Kidney (tissue), 14 donors: ENCODE data around the gene GCAT. TPM values are rescaled to one million over a fixed set of nuclear protein-coding genes. Genes with fewer than 3 reads are reported as not detected.
A peak's percentile ranks its signal among the peaks of the same experiment; 100 is the strongest.

Source experiments
- DNase-seq, 5 donors: peaks; one replicate each; pipeline ENCODE4 v3.0.0-alpha.2; 2013 to 2020
- FAIRE-seq: peaks from 2 replicates; lab custom pipeline; 2012; peaks lifted over from hg19 to GRCh38; lab: Jason Lieb, UNC
- H3K27ac ChIP-seq, 2 donors: one replicate each; pipeline ENCODE4 v1.7.0; 2013; ENCODE audit warnings: low read depth in 2 of 2, low read length in 2 of 2, inconsistent platforms in 1 of 2
- H3K27me3 ChIP-seq: one replicate; pipeline ENCODE4 v1.7.1; 2013; ENCODE audit warnings: low read length, inconsistent platforms; ENCODE audit not compliant: control insufficient read depth, insufficient read depth
- H3K36me3 ChIP-seq, 3 donors: one replicate each; pipeline versions ENCODE4 v1.7.0 to v1.7.1; 2013; ENCODE audit warnings: low read length in 3 of 3, control low read depth in 1 of 3, inconsistent platforms in 1 of 3; ENCODE audit not compliant: insufficient read depth in 3 of 3, control insufficient read depth in 2 of 3
- H3K4me1 ChIP-seq, 3 donors: one replicate each; pipeline versions ENCODE4 v1.7.0 to v1.7.1; 2013; ENCODE audit warnings: low read length in 3 of 3, inconsistent platforms in 1 of 3, low read depth in 1 of 3; ENCODE audit not compliant: control insufficient read depth in 2 of 3, insufficient read depth in 2 of 3
- H3K4me3 ChIP-seq, 3 donors: one replicate each; pipeline versions ENCODE4 v1.7.0 to v1.8.1; 2013; ENCODE audit warnings: low read length in 3 of 3, control low read depth in 1 of 3, inconsistent platforms in 1 of 3
- H3K9ac ChIP-seq, 3 donors: one replicate each; pipeline versions ENCODE4 v1.7.0 to v1.7.1; 2013; ENCODE audit warnings: low read length in 3 of 3, control low read depth in 1 of 3, inconsistent platforms in 1 of 3
- H3K9me3 ChIP-seq, 3 donors: one replicate each; pipeline versions ENCODE4 v1.7.0 to v1.7.1; 2013; ENCODE audit warnings: low read length in 3 of 3, control low read depth in 1 of 3, inconsistent platforms in 1 of 3; ENCODE audit not compliant: control insufficient read depth in 2 of 3, insufficient read depth in 1 of 3
- CTCF ChIP-seq: IDR thresholded peaks from 3 replicates; pipeline ENCODE4 v1.5.1; 2012; ENCODE audit warnings: mild to moderate bottlenecking, moderate library complexity, borderline replicate concordance; ENCODE audit not compliant: insufficient read depth; ENCODE audit errors: extremely low read depth
- intact Hi-C: fragments of 100-400 bp; cut with DNase I; formaldehyde crosslinking; loops from one replicate; pipeline ENCODE4 v1.11.1; 2022
- polyA plus RNA-seq: library from polyadenylated mRNA; stranded (reverse); fragments of 350-450 nt; fragmentation: Illumina TruSeq; extraction: RNeasy Lipid Tissue Mini Kit (QIAGEN cat#74804); gene quantifications from one replicate; pipeline ENCODE4 v1.2.3, GENCODE V29; 2014; ENCODE audit warnings: low read depth, low replicate concordance; ENCODE audit not compliant: insufficient read depth
- total RNA-seq: library from RNA; stranded (reverse); fragmentation: NEBNext Ultra II Directional; extraction: Animal tissue kit (Norgen Biotek cat#: 25700); gene quantifications from one replicate; pipeline ENCODE4 v1.2.1, GENCODE V29; 2021
- donor health status: control.
- donor health status: control.
- donor health status: control.
- donor health status: control.
- donor health status: control.
- donor health status: DM: yes; HTN: yes; CAD: no.
- donor health status: Normal renal cell carcinoma (clear cell type).

GCAT gene
- total and polyA plus RNA-seq, 2 donors from 2014 or later, result 8.9 to 35.9 TPM

- Histone ChIP-seq H3K27ac (peak overlapping the region; percentile 71 to 85), H3K9me3 (no peaks in the 10 kb centered on the region), H3K27me3 (no peaks in the 10 kb centered on the region), H3K4me1 (peaks cover 0 to 9% (median 0%) of the 10 kb centered on the region in 3 donors), H3K9ac (peak overlapping the region in 1 of 3 donors; percentile 72), H3K36me3 (peaks cover 3 to 7% (median 3%) of the 10 kb centered on the region in 3 donors), H3K4me3 (peak overlapping the region; percentile 53 to 72 (median 72))
- no peak for FAIRE-seq
- no peak for TF ChIP-seq CTCF
- DNase-seq, result peak in 1 of 5 donors; percentile 43
- intact Hi-C loops, result no loop called here
These were observed 36.0 kb downstream of the GCAT start for GRCh38 chr22:37843741-37844089.

GRCh38 chr22:37844904-37845329 is 37.2 kb downstream of the GCAT start:
- H3K9ac ChIP-seq, result no peak overlapping the region
- DNase-seq (no peak), FAIRE-seq (no peak)
- no peaks in the 10 kb centered on the region for H3K9me3 ChIP-seq
- intact Hi-C loops, result no loop called here
- H3K36me3 ChIP-seq, result peaks cover under 1 to 1% (median 1%) of the 10 kb centered on the region in 3 donors
- H3K27ac ChIP-seq, result peak overlapping the region in 1 of 2 donors; percentile 49
- peak overlapping the region in 2 of 3 donors; percentile 67 to 72 for H3K4me3 ChIP-seq
- TF ChIP-seq CTCF, result no peak
- no peaks in the 10 kb centered on the region for H3K27me3 ChIP-seq
- H3K4me1 ChIP-seq, result peaks cover 0 to 13% (median 0%) of the 10 kb centered on the region in 3 donors

- DNase-seq, result peak in 1 of 5 donors; percentile 6
- Histone ChIP-seq H3K4me1 (peaks cover 0 to 16% (median 0%) of the 10 kb centered on the region in 3 donors), H3K36me3 (peaks cover 0 to 4% (median 0%) of the 10 kb centered on the region in 3 donors), H3K4me3 (no peak overlapping the region), H3K27me3 (no peaks in the 10 kb centered on the region), H3K9me3 (no peaks in the 10 kb centered on the region), H3K27ac (no peak overlapping the region), H3K9ac (no peak overlapping the region)
- intact Hi-C loops, result no loop called here
- FAIRE-seq, result no peak
- TF ChIP-seq CTCF, result no peak
These were observed 38.7 kb downstream of the GCAT start for GRCh38 chr22:37846433-37846832.
